ENCODE measurements around the gene SRF.

GRCh38 chr6:43200541-43200940 lies 29.5 kb downstream of the SRF start:
- TF ChIP-seq POLR2AphosphoS5 (IDR thresholded peaks at IDR 0.05): no peak
- no peak for TF ChIP-seq CTCF (IDR thresholded peaks at IDR 0.05)
- no peak for TF ChIP-seq EP300 (IDR thresholded peaks at IDR 0.05)
- TF ChIP-seq POLR2A (IDR thresholded peaks at IDR 0.05; ENCODE audit: low read depth): no peak
